RWPE2 (cell line): ENCODE results near the gene AHNAK.

Experiments
- ATAC-seq: fragments of 200-7000 bp; cut with Tn5 transposase; 3 replicates; pipeline ENCODE4 v1.9.1; 2021; ENCODE audit warnings: low read depth
- DNase-seq: peaks from one replicate; pipeline ENCODE4 v3.0.0-alpha.2; 2020; ENCODE audit warnings: low spot score
- H3K27ac ChIP-seq: fragments of 450-650 bp; 2 replicates; pipeline ENCODE4 v1.5.1; 2017; ENCODE audit warnings: mild to moderate bottlenecking; ENCODE audit not compliant: poor library complexity, severe bottlenecking
- H3K27me3 ChIP-seq: fragments of 250-450 bp; sonication (Bioruptor Pico); 2 replicates; pipeline ENCODE4 v1.5.1; 2021; ENCODE audit warnings: mild to moderate bottlenecking, moderate library complexity; ENCODE audit not compliant: insufficient read depth, poor library complexity, severe bottlenecking
- H3K36me3 ChIP-seq: fragments of 250-450 bp; sonication (Bioruptor Pico); 2 replicates; pipeline ENCODE4 v1.5.1; 2020; ENCODE audit warnings: low read depth, mild to moderate bottlenecking, moderate library complexity
- H3K4me1 ChIP-seq: fragments of 250-450 bp; sonication (Bioruptor Pico); 2 replicates; pipeline ENCODE4 v1.5.1; 2021; ENCODE audit warnings: mild to moderate bottlenecking, moderate library complexity; ENCODE audit not compliant: insufficient read depth, poor library complexity, severe bottlenecking
- H3K4me3 ChIP-seq: fragments of 250-450 bp; sonication (Bioruptor Pico); 2 replicates; pipeline ENCODE4 v1.5.1; 2021; ENCODE audit warnings: mild to moderate bottlenecking, moderate library complexity; ENCODE audit not compliant: severe bottlenecking
- H3K9me3 ChIP-seq: fragments of 250-450 bp; sonication (Bioruptor Pico); 2 replicates; pipeline ENCODE4 v1.5.1; 2021; ENCODE audit warnings: mild to moderate bottlenecking, moderate library complexity; ENCODE audit not compliant: severe bottlenecking
- TF ChIP-seq, protein P1 (sequence below): fragments of 450-650 bp; IDR thresholded peaks from one replicate; pipeline ENCODE4 v1.5.1; 2017; ENCODE audit warnings: mild to moderate bottlenecking, moderate library complexity; ENCODE audit not compliant: poor library complexity, severe bottlenecking

AHNAK gene

DNA sequence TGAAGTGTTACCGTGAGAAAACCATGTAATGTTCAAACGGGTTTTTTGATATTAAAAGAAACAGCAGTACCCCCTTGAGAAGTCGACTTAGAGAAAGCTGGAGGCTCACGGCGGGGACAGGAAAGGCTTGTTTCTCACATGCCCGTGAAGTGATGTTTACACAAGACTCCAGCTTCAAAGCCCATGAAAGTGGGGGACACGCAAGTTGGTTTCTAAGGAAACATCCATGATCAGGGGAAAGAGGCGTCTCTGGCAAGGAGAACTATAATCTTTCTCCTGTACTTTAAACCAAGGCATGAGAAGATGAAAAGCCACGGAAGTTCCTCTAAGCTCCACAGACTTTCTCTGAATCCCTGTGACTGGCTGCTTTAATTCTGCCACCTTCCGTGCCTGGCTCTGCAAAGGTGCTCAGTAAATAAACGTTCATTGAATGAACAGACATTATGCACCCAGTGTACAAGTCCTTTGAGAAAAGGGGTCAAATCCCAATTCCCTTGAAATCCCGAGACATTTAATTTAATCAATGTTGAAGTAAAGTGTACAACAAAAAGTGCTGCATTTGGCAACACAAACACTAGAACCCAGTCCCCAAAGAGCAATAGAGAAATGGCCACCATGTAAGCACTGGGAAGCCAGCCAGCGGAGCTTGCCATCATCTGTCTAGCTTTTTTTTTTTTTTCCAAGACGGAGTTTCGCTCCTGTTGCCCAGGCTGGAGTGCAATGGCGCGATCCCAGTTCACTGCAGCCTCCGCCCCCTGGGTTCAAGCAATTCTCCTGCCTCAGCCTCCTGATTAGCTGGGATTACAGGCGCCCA is 58.7 kb downstream of the AHNAK start:
- Histone ChIP-seq H3K4me3 (no peak overlapping the region), H3K36me3 (no peaks in the 10 kb centered on the region; the same call in 1 of the 2 replicates), H3K4me1 (no peaks in the 10 kb centered on the region), H3K27ac (no peak overlapping the region), H3K9me3 (no peaks in the 10 kb centered on the region), H3K27me3 (no peaks in the 10 kb centered on the region)
- ATAC-seq = no peak
- no peak for DNase-seq
- TF ChIP-seq, protein P1, sequence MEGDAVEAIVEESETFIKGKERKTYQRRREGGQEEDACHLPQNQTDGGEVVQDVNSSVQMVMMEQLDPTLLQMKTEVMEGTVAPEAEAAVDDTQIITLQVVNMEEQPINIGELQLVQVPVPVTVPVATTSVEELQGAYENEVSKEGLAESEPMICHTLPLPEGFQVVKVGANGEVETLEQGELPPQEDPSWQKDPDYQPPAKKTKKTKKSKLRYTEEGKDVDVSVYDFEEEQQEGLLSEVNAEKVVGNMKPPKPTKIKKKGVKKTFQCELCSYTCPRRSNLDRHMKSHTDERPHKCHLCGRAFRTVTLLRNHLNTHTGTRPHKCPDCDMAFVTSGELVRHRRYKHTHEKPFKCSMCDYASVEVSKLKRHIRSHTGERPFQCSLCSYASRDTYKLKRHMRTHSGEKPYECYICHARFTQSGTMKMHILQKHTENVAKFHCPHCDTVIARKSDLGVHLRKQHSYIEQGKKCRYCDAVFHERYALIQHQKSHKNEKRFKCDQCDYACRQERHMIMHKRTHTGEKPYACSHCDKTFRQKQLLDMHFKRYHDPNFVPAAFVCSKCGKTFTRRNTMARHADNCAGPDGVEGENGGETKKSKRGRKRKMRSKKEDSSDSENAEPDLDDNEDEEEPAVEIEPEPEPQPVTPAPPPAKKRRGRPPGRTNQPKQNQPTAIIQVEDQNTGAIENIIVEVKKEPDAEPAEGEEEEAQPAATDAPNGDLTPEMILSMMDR = no peak

DNA sequence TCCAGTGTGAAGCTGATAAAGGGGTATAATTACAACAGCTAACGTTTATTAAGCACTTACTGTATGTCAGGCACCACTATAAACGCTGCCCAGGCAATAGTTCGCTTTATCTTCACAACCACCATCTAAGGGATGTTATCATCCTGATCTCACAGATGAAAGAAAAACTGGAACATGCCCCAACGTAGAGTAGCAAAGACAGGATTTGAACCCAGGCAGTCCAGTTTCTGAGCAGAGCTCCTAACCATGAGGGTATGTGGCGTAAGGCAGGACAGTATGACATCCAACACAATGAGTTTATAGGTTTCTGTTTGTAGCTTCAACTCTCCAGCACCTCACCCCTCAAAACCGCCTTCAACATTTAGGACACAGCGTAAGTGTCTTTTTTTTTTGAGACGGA is 59.5 kb downstream of the AHNAK start:
- Histone ChIP-seq H3K4me1 (no peaks in the 10 kb centered on the region), H3K4me3 (no peak overlapping the region), H3K27me3 (no peaks in the 10 kb centered on the region), H3K27ac (no peak overlapping the region), H3K36me3 (no peaks in the 10 kb centered on the region; the same call in 1 of the 2 replicates), H3K9me3 (no peaks in the 10 kb centered on the region)
- no peak for DNase-seq
- TF ChIP-seq, protein P1 = no peak
- no peak for ATAC-seq

DNA sequence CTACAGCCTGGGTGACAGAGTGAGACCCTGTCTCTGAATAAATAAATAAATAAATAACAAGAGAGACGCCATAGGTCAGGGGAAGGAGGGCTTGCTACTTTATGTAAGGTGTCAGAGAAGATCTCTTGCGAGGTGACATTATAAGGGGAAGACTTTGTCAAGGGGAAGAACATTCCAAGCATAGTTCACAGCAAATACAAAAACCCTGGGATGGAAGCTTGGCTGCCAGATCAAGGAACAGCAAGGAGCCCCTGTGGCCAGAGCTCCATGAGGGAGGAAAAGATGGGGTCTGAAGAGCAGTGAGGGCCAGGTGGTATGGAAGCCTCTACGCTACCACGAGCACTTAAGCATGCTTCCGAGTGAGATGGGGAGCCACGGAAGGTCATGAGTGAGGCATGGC is 62.3 kb downstream of the AHNAK start:
- no peak overlapping the region for H3K4me3 ChIP-seq
- no peaks in the 10 kb centered on the region for H3K9me3 ChIP-seq
- ATAC-seq (no peak), DNase-seq (no peak)
- H3K4me1 ChIP-seq = no peaks in the 10 kb centered on the region
- no peaks in the 10 kb centered on the region for H3K27me3 ChIP-seq
- no peaks in the 10 kb centered on the region for H3K36me3 ChIP-seq
- TF ChIP-seq, protein P1 = no peak
- H3K27ac ChIP-seq = no peak overlapping the region

DNA sequence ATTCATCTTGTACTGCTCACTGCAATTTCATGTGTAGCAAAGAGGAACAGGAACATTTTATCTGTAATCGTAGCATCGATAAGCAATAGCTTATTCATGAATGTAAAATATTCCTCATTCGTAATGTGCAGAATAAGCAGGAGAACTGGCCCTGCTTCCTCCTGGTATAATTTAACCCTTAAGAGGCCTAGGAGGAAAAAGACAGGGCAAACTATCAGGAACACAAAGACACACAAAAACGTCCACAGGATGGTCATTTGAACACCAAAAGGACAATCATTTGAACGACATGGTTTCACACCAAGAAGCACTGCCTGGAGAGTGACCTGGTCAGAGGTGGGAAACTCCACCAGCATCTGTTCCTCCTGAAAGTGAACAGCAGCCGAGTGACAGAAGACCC is 63.9 kb downstream of the AHNAK start:
- H3K4me3 ChIP-seq = no peak overlapping the region
- no peak for ATAC-seq
- H3K27me3 ChIP-seq = no peaks in the 10 kb centered on the region
- H3K27ac ChIP-seq = no peak overlapping the region
- no peak for DNase-seq
- no peaks in the 10 kb centered on the region for H3K36me3 ChIP-seq
- no peaks in the 10 kb centered on the region for H3K4me1 ChIP-seq
- no peaks in the 10 kb centered on the region for H3K9me3 ChIP-seq
- TF ChIP-seq, protein P1 = no peak

DNA sequence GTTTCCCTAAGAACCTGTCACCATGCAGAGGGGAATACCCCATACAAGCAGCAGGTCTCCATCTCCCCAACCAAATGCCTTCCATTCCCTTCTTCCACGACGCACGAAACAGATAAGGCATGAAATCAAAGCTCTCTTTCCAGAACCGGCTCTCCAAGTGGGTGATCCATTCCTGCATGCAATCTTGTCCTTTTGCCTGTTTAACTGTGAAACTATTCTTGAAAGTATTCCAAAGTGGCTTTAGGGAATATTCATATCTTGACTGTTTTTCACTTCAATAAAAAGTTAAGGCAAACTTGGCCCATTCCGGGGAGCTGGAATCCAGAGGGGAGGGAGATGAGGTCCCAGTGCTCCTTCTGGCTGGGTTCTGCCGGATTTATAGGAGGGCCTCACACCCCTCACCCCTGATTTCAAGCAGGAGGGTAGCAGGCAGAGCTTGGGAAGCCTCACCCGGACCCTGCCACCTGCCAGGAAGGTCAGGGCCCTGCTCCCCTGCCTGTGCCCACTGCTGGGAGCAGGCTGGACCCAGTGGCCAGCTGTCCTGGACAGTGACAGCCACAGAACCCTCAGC is 66.9 kb downstream of the AHNAK start:
- no peaks in the 10 kb centered on the region for H3K27me3 ChIP-seq
- H3K4me1 ChIP-seq = no peaks in the 10 kb centered on the region
- no peak for DNase-seq
- no peaks in the 10 kb centered on the region for H3K36me3 ChIP-seq
- no peak overlapping the region for H3K27ac ChIP-seq
- H3K9me3 ChIP-seq = no peaks in the 10 kb centered on the region
- no peak for ATAC-seq
- TF ChIP-seq, protein P1 = no peak
- H3K4me3 ChIP-seq = no peak overlapping the region
